Measurements from ENCODE around the gene TRPV3. TPM values are rescaled to one million over a fixed set of nuclear protein-coding genes. Genes with fewer than 3 reads are reported as not detected.

Gene TRPV3
- total RNA-seq, 1 donor from 2014 or later: 0.27 TPM

- no peaks in the 10 kb centered on the region for H3K36me3 Mint-ChIP-seq (ENCODE audit: low read depth)
- no peak for DNase-seq (ENCODE audit: low spot score)
- H3K4me3 Mint-ChIP-seq (ENCODE audit: unreplicated experiment): no peak overlapping the region
- TF ChIP-seq CTCF (IDR thresholded peaks at IDR 0.05): no peak
- no peaks in the 10 kb centered on the region for H3K4me1 Mint-ChIP-seq (ENCODE audit: low read depth)
- H3K9me3 Mint-ChIP-seq (ENCODE audit: low read depth): peaks cover 7% of the 10 kb centered on the region
- H3K27ac Mint-ChIP-seq (ENCODE audit: unreplicated experiment): no peak overlapping the region
- peaks cover 12% of the 10 kb centered on the region for H3K27me3 Mint-ChIP-seq (ENCODE audit: low read depth)
Measured at GRCh38 chr17:3545151-3545550, 12.5 kb downstream of the TRPV3 start.

- H3K27ac Mint-ChIP-seq (ENCODE audit: unreplicated experiment): no peak overlapping the region
- peaks cover 2% of the 10 kb centered on the region for H3K36me3 Mint-ChIP-seq (ENCODE audit: low read depth)
- H3K27me3 Mint-ChIP-seq (ENCODE audit: low read depth): peaks cover 14% of the 10 kb centered on the region
- no peak for TF ChIP-seq CTCF (IDR thresholded peaks at IDR 0.05)
- H3K9me3 Mint-ChIP-seq (ENCODE audit: low read depth): peaks cover 3% of the 10 kb centered on the region
- no peak overlapping the region for H3K4me3 Mint-ChIP-seq (ENCODE audit: unreplicated experiment)
- DNase-seq (ENCODE audit: low spot score): peak; percentile 47
- no peaks in the 10 kb centered on the region for H3K4me1 Mint-ChIP-seq (ENCODE audit: low read depth)
Measured at GRCh38 chr17:3544365-3544764, 13.2 kb downstream of the TRPV3 start.

- peak; percentile 64 for DNase-seq (ENCODE audit: low spot score)
- Mint-ChIP-seq H3K9me3 (ENCODE audit: low read depth) (peaks cover 2% of the 10 kb centered on the region), H3K27me3 (ENCODE audit: low read depth) (peaks cover 14% of the 10 kb centered on the region), H3K4me1 (ENCODE audit: low read depth) (no peaks in the 10 kb centered on the region), H3K36me3 (ENCODE audit: low read depth) (peaks cover 2% of the 10 kb centered on the region), H3K4me3 (ENCODE audit: unreplicated experiment) (no peak overlapping the region), H3K27ac (ENCODE audit: unreplicated experiment) (no peak overlapping the region)
- TF ChIP-seq CTCF (IDR thresholded peaks at IDR 0.05): no peak
Measured at GRCh38 chr17:3543453-3543852, 14.2 kb downstream of the TRPV3 start.

- H3K9me3 Mint-ChIP-seq (ENCODE audit: low read depth): peaks cover 2% of the 10 kb centered on the region
- no peaks in the 10 kb centered on the region for H3K4me1 Mint-ChIP-seq (ENCODE audit: low read depth)
- peaks cover 2% of the 10 kb centered on the region for H3K36me3 Mint-ChIP-seq (ENCODE audit: low read depth)
- no peak overlapping the region for H3K27ac Mint-ChIP-seq (ENCODE audit: unreplicated experiment)
- peak; percentile 71 for DNase-seq (ENCODE audit: low spot score)
- H3K4me3 Mint-ChIP-seq (ENCODE audit: unreplicated experiment): no peak overlapping the region
- TF ChIP-seq CTCF (IDR thresholded peaks at IDR 0.05): no peak
- H3K27me3 Mint-ChIP-seq (ENCODE audit: low read depth): peaks cover 14% of the 10 kb centered on the region
Measured at GRCh38 chr17:3542410-3543088, 15.1 kb downstream of the TRPV3 start.

GRCh38 chr17:3539881-3540540 is 17.6 kb downstream of the TRPV3 start:
- DNase-seq (ENCODE audit: low spot score): peak; percentile 15
- Mint-ChIP-seq H3K9me3 (ENCODE audit: low read depth) (peaks cover 2% of the 10 kb centered on the region), H3K36me3 (ENCODE audit: low read depth) (peaks cover 2% of the 10 kb centered on the region), H3K4me3 (ENCODE audit: unreplicated experiment) (no peak overlapping the region), H3K27me3 (ENCODE audit: low read depth) (peaks cover 17% of the 10 kb centered on the region), H3K4me1 (ENCODE audit: low read depth) (no peaks in the 10 kb centered on the region), H3K27ac (ENCODE audit: unreplicated experiment) (no peak overlapping the region)
- TF ChIP-seq CTCF (IDR thresholded peaks at IDR 0.05): no peak

Data from chondrocyte (in vitro differentiated cells).